ENCODE results near the gene DIAPH2. TPM values are rescaled to one million over a fixed set of nuclear protein-coding genes. Genes with fewer than 3 reads are reported as not detected.

The DIAPH2 gene
- total RNA-seq, 1 experiment from 2014 or later = 10.4 TPM

- Histone ChIP-seq H3K36me3 (ENCODE audit: insufficient read depth, low read length, poor library complexity, severe bottlenecking) (no peaks in the 10 kb centered on the region), H3K4me3 (ENCODE audit: low read depth, low read length, poor library complexity, severe bottlenecking) (no peak overlapping the region), H3K9me3 (ENCODE audit: low read depth, low read length, poor library complexity, severe bottlenecking) (no peaks in the 10 kb centered on the region), H3K4me1 (ENCODE audit: insufficient read depth, low read length, poor library complexity, severe bottlenecking) (no peaks in the 10 kb centered on the region), H3K27ac (ENCODE audit: low read depth, low read length, poor library complexity, severe bottlenecking) (no peak overlapping the region), H3K27me3 (replicated peaks; ENCODE audit: insufficient read depth, low read depth, low read length, poor library complexity) (peaks cover 3% of the 10 kb centered on the region)
- ChIA-PET POLR2A (ENCODE audit: low non-redundant PET) (no interaction called here), CTCF (no interaction called here)
- TF ChIP-seq CTCF (conservative IDR thresholded peaks at IDR 0.05; ENCODE audit: low read depth, low read length) (no peak), EZH2 (IDR thresholded peaks at IDR 0.05; ENCODE audit: borderline replicate concordance, low read depth, low read length, poor library complexity, severe bottlenecking) (no peak)
- no TSS peak for BruUV-seq (replicated peaks)
- intact Hi-C loops (cut with micrococcal nuclease; ENCODE audit: unreplicated experiment) = no loop called here
- no peak for DNase-seq (ENCODE audit: low spot score)
These were observed 223.1 kb downstream of the DIAPH2 start for GRCh38 chrX:96907516-96908272.

- H3K4me1 ChIP-seq (ENCODE audit: insufficient read depth, low read length, poor library complexity, severe bottlenecking) = no peaks in the 10 kb centered on the region
- peak; percentile 3 for DNase-seq (ENCODE audit: low spot score)
- ChIA-PET POLR2A (ENCODE audit: low non-redundant PET) (no interaction called here), CTCF (no interaction called here)
- H3K36me3 ChIP-seq (ENCODE audit: insufficient read depth, low read length, poor library complexity, severe bottlenecking) = no peaks in the 10 kb centered on the region
- H3K27ac ChIP-seq (ENCODE audit: low read depth, low read length, poor library complexity, severe bottlenecking) = no peak overlapping the region
- no peaks in the 10 kb centered on the region for H3K9me3 ChIP-seq (ENCODE audit: low read depth, low read length, poor library complexity, severe bottlenecking)
- TF ChIP-seq CTCF (conservative IDR thresholded peaks at IDR 0.05; ENCODE audit: low read depth, low read length) = no peak
- TF ChIP-seq EZH2 (IDR thresholded peaks at IDR 0.05; ENCODE audit: borderline replicate concordance, low read depth, low read length, poor library complexity, severe bottlenecking) = no peak
- H3K4me3 ChIP-seq (ENCODE audit: low read depth, low read length, poor library complexity, severe bottlenecking) = no peak overlapping the region
- BruUV-seq (replicated peaks) = no TSS peak
- H3K27me3 ChIP-seq (replicated peaks; ENCODE audit: insufficient read depth, low read depth, low read length, poor library complexity) = no peaks in the 10 kb centered on the region
- intact Hi-C loops (cut with micrococcal nuclease; ENCODE audit: unreplicated experiment) = no loop called here
These were observed 224.6 kb downstream of the DIAPH2 start for GRCh38 chrX:96909291-96909690.

- BruUV-seq (replicated peaks) = no TSS peak
- CTCF ChIA-PET = no interaction called here
- H3K27ac ChIP-seq (ENCODE audit: low read depth, low read length, poor library complexity, severe bottlenecking) = no peak overlapping the region
These were observed 234.2 kb downstream of the DIAPH2 start for GRCh38 chrX:96918864-96919263.

More at GRCh38 chrX:96918864-96919263, 234.2 kb downstream of the DIAPH2 start:
- POLR2A ChIA-PET (ENCODE audit: low non-redundant PET) = no interaction called here
- Histone ChIP-seq H3K9me3 (ENCODE audit: low read depth, low read length, poor library complexity, severe bottlenecking) (no peaks in the 10 kb centered on the region), H3K4me1 (ENCODE audit: insufficient read depth, low read length, poor library complexity, severe bottlenecking) (no peaks in the 10 kb centered on the region), H3K36me3 (ENCODE audit: insufficient read depth, low read length, poor library complexity, severe bottlenecking) (no peaks in the 10 kb centered on the region), H3K4me3 (ENCODE audit: low read depth, low read length, poor library complexity, severe bottlenecking) (no peak overlapping the region), H3K27me3 (replicated peaks; ENCODE audit: insufficient read depth, low read depth, low read length, poor library complexity) (no peaks in the 10 kb centered on the region)
- DNase-seq (ENCODE audit: low spot score) = no peak
- intact Hi-C loops (cut with micrococcal nuclease; ENCODE audit: unreplicated experiment) = no loop called here
- TF ChIP-seq CTCF (conservative IDR thresholded peaks at IDR 0.05; ENCODE audit: low read depth, low read length) (no peak), EZH2 (IDR thresholded peaks at IDR 0.05; ENCODE audit: borderline replicate concordance, low read depth, low read length, poor library complexity, severe bottlenecking) (no peak)
